HG02884 (cell line): ENCODE data around the gene CDK15.

Source experiments
- ATAC-seq: cut with Tn5 transposase; IDR thresholded peaks from one replicate; pipeline ENCODE4 v1.9.1; 2021; ENCODE audit warnings: mild to moderate bottlenecking, moderate library complexity; ENCODE audit not compliant: unreplicated experiment

CDK15 gene

GRCh38 chr2:201904538-201905420 lies 98.4 kb downstream of the CDK15 start:
- peak; percentile 82 for ATAC-seq

GRCh38 chr2:201906777-201907562 lies 100.6 kb downstream of the CDK15 start:
- ATAC-seq, result no peak

GRCh38 chr2:201907563-201907881 lies 101.2 kb downstream of the CDK15 start:
- ATAC-seq, result no peak

- no peak for ATAC-seq
Measured at GRCh38 chr2:201908901-201909300, 102.6 kb downstream of the CDK15 start.

- no peak for ATAC-seq
Measured at GRCh38 chr2:201909348-201909747, 103.0 kb downstream of the CDK15 start.

- ATAC-seq, result peak; percentile 45
Measured at GRCh38 chr2:201909961-201910361, 103.6 kb downstream of the CDK15 start.

GRCh38 chr2:201911372-201911771 lies 105.0 kb downstream of the CDK15 start:
- no peak for ATAC-seq

GRCh38 chr2:201913201-201913600 lies 106.9 kb downstream of the CDK15 start:
- ATAC-seq, result no peak

- ATAC-seq, result no peak
Measured at GRCh38 chr2:201915446-201915845, 109.1 kb downstream of the CDK15 start.

- ATAC-seq, result no peak
Measured at GRCh38 chr2:201916565-201916964, 110.2 kb downstream of the CDK15 start.

GRCh38 chr2:201918616-201919307 lies 112.4 kb downstream of the CDK15 start:
- ATAC-seq, result no peak

- no peak for ATAC-seq
Measured at GRCh38 chr2:201919308-201919634, 112.9 kb downstream of the CDK15 start.

- no peak for ATAC-seq
Measured at GRCh38 chr2:201923436-201924328, 117.3 kb downstream of the CDK15 start.

- ATAC-seq, result no peak
Measured at GRCh38 chr2:201924453-201924852, 118.1 kb downstream of the CDK15 start.

GRCh38 chr2:201925056-201925455 lies 118.7 kb downstream of the CDK15 start:
- ATAC-seq, result no peak

GRCh38 chr2:201926067-201926466 lies 119.7 kb downstream of the CDK15 start:
- no peak for ATAC-seq

- ATAC-seq, result no peak
Measured at GRCh38 chr2:201928363-201928762, 122.0 kb downstream of the CDK15 start.

GRCh38 chr2:201929281-201930026 lies 123.1 kb downstream of the CDK15 start:
- ATAC-seq, result no peak

- ATAC-seq, result no peak
Measured at GRCh38 chr2:201930043-201930442, 123.7 kb downstream of the CDK15 start.

GRCh38 chr2:201930831-201931230 lies 124.5 kb downstream of the CDK15 start:
- ATAC-seq, result no peak
